Cerebellar nuclear complex (tissue), 1 donor: ENCODE results near the gene SGMS1.
"Not testable (repeated sequence)": the region's sequence is repeated elsewhere in the genome, so short reads cannot be mapped to it uniquely, and the experiment has no call there.

Source experiments
- DNase-seq, 2 experiments: peaks; one replicate each; lab custom pipeline; 2025; lab: John Stamatoyannopoulos, UW

SGMS1 gene

GRCh38 chr10:50582766-50583762, 40.7 kb downstream of the SGMS1 start:
- DNase-seq = no peak

GRCh38 chr10:50582046-50582445, 41.7 kb downstream of the SGMS1 start:
- DNase-seq = no peak

GRCh38 chr10:50580262-50580891, 43.4 kb downstream of the SGMS1 start:
- DNase-seq = no peak

GRCh38 chr10:50579491-50580261, 44.1 kb downstream of the SGMS1 start:
- DNase-seq = no peak

GRCh38 chr10:50578949-50579348, 44.8 kb downstream of the SGMS1 start:
- no peak for DNase-seq

GRCh38 chr10:50577681-50578350, 45.9 kb downstream of the SGMS1 start:
- DNase-seq = peak in 1 of 2 experiments; percentile 27

GRCh38 chr10:50577010-50577409, 46.7 kb downstream of the SGMS1 start:
- no peak for DNase-seq

GRCh38 chr10:50576245-50576815, 47.4 kb downstream of the SGMS1 start:
- DNase-seq = no peak

GRCh38 chr10:50575477-50576244, 48.1 kb downstream of the SGMS1 start:
- DNase-seq = no peak

GRCh38 chr10:50574931-50575330, 48.8 kb downstream of the SGMS1 start:
- no peak for DNase-seq

GRCh38 chr10:50574305-50574704, 49.5 kb downstream of the SGMS1 start:
- DNase-seq = no peak

- no peak for DNase-seq
These were observed 51.7 kb downstream of the SGMS1 start for GRCh38 chr10:50572017-50572491.

- not testable (repeated sequence) for DNase-seq
These were observed 55.0 kb downstream of the SGMS1 start for GRCh38 chr10:50568750-50569149.

GRCh38 chr10:50567384-50567783, 56.4 kb downstream of the SGMS1 start:
- DNase-seq = peak; percentile 46 to 68

- DNase-seq = no peak
These were observed 57.6 kb downstream of the SGMS1 start for GRCh38 chr10:50566150-50566549.

- DNase-seq = no peak
These were observed 58.3 kb downstream of the SGMS1 start for GRCh38 chr10:50565301-50566083.

GRCh38 chr10:50563906-50564305, 59.9 kb downstream of the SGMS1 start:
- DNase-seq = no peak

GRCh38 chr10:50561816-50562215, 61.9 kb downstream of the SGMS1 start:
- no peak for DNase-seq

GRCh38 chr10:50561266-50561665, 62.5 kb downstream of the SGMS1 start:
- DNase-seq = peak in 1 of 2 experiments; percentile 5

GRCh38 chr10:50560370-50560769, 63.4 kb downstream of the SGMS1 start:
- no peak for DNase-seq
